Measurements from ENCODE around the gene GM2A.

Gene GM2A

GRCh38 chr5:151252762-151253604, at the start of gene GM2A:
Gene GM2A (plus strand): TSS chr5:151253185. CDS start chr5:151253217, 32 bp downstream.
- peak; percentile 97 for DNase-seq

GRCh38 chr5:151204051-151204450, 48.9 kb upstream of the GM2A start:
- DNase-seq, result no peak

- DNase-seq, result no peak
These were observed 47.6 kb upstream of the GM2A start for GRCh38 chr5:151205411-151205810.

DNA sequence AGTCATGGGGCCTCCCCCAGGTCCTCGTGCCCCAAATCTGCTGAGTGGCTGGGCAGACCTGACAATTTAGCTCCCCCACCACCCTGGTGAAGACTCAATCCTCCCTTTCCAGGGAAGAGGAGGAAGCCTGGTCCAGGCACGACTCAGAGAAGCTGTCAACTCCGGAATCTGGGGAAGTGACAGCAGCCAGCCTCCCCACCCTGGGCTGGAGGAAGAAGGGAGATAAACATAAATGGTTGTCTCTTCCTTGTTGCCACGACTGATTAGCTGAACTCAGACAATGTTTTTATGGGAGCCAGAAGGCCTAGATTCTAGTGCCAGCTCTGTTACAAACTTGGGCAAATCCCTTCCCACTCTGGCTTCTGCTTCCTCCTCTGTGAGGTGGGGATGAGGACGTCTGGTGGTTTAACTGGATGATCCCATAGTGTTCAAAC, 44.5 kb upstream of the GM2A start:
- DNase-seq, result no peak

DNA sequence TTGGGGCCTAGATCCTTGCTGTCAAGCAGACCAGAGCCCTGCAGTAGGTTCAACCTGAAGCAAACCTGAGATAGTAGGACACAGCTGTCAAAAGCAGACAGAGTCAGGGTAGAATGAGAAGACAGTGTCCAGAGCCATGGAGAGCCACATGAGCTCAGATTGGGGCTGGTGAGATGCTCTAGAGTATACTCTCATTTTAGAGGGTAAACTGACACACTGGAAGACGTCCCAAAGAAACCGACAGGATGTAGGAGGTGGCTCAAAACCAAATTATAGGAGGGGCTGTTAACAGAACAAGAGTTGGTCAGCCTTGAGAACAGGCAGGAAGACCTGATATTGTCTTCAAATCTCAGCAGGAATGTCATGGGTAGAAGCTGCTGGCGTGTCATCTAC, 40.6 kb upstream of the GM2A start:
- no peak for DNase-seq

- DNase-seq, result no peak
These were observed 39.0 kb upstream of the GM2A start for GRCh38 chr5:151213803-151214613.

- DNase-seq, result no peak
These were observed 38.1 kb upstream of the GM2A start for GRCh38 chr5:151214614-151215545.

GRCh38 chr5:151215546-151215880, 37.5 kb upstream of the GM2A start:
- DNase-seq, result no peak

DNA sequence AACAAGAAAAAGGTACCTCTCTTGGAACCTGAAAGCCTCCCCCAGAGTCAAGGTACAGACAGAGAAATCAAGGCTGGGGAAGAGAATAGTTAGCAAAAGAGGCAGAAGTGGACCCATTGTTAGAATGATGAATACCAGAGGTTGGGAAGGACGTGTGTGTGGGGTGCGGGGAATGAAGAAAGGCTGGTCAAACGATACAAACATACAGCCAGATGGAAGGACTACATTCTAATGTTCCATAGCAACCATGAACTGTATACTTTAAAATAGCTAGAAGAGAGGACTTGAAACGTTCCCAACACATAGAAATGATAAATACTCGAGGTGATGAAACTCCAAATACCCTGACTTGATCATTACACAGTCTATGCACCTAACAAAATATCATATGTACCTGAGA, 36.2 kb upstream of the GM2A start:
- no peak for DNase-seq

- no peak for DNase-seq
These were observed 34.8 kb upstream of the GM2A start for GRCh38 chr5:151218177-151218576.

- DNase-seq, result no peak
These were observed 33.8 kb upstream of the GM2A start for GRCh38 chr5:151219138-151219537.

DNA sequence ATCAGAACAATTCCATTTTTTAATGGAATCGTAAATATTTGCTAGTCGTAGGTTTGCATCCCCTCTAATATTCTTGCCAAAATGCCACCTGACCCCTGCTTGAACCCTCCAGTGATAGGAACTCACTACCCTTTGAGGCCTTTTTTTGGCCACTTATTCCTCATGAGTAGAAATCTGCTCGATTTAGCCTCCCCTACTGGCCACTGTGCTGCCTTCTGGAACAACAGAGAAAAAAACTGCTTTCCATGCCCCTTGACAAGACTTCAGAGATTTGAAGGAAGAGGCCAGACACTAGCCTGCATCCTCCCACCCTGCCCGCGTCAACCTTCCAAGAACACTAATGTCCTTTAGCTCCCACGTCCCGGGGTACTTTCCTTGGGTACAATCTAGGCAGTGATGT, 33.2 kb upstream of the GM2A start:
- no peak for DNase-seq

DNA sequence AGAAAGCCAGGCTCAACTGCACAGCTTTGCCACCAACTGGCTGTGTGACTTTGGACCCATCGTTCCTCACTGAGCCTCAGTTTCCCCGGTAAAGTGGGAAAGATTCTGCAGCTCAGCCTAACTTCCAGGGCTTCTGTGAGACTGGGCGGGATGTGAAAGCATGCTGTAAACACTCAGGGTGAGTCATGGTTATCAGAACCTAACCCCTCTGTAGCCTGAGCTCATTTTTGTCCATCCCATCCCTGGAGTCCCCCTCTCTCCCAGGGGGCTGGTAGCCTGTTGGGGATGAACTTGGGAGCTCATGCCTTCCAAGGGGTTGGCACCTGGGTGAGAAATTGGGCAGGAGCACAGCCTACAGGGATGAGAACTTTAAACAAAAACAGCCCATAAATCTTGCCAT, 31.4 kb upstream of the GM2A start:
- no peak for DNase-seq

GRCh38 chr5:151222054-151222789, 30.8 kb upstream of the GM2A start:
- no peak for DNase-seq

GRCh38 chr5:151222790-151223446, 30.1 kb upstream of the GM2A start:
- DNase-seq, result no peak

GRCh38 chr5:151223447-151224264, 29.3 kb upstream of the GM2A start, which contains the start of gene CCDC69:
Gene CCDC69 (minus strand): TSS chr5:151224092. CDS start chr5:151223970, 122 bp downstream.
- peak; percentile 47 for DNase-seq

- DNase-seq, result no peak
These were observed 28.6 kb upstream of the GM2A start for GRCh38 chr5:151224372-151224771.

GRCh38 chr5:151225071-151225470, 27.9 kb upstream of the GM2A start:
- no peak for DNase-seq

GRCh38 chr5:151225475-151225874, 27.5 kb upstream of the GM2A start:
- DNase-seq, result no peak

GRCh38 chr5:151227918-151228447, 25.0 kb upstream of the GM2A start:
- DNase-seq, result no peak

Data from NCI-H748 treated with DMSO at 0.1 percent for 48 hours (cell line).